WTC11 (cell line): ENCODE data around the gene LTBP3.

Experiments used
- ATF1 ChIP-seq: sonication (generic); formaldehyde crosslinking; IDR thresholded peaks from 2 replicates; pipeline ENCODE4 v1.8.1; 2023; ENCODE audit warnings: mild to moderate bottlenecking, moderate library complexity, missing genetic modification reagents
- CTCF ChIP-seq: fragments of 200-600 bp; IDR thresholded peaks from 2 replicates; pipeline ENCODE4 v1.8.0; 2022; ENCODE audit warnings: antibody characterized with exemption
- ELF4 ChIP-seq: sonication (generic); formaldehyde crosslinking; IDR thresholded peaks from 2 replicates; pipeline ENCODE4 v1.8.1; 2022; ENCODE audit warnings: low read depth, mild to moderate bottlenecking, moderate library complexity, missing genetic modification reagents
- ESRRA ChIP-seq: sonication (generic); formaldehyde crosslinking; IDR thresholded peaks from 2 replicates; pipeline ENCODE4 v1.8.1; 2022; ENCODE audit warnings: mild to moderate bottlenecking, missing genetic modification reagents, borderline replicate concordance
- FOXK1 ChIP-seq: sonication (generic); formaldehyde crosslinking; IDR thresholded peaks from 2 replicates; pipeline ENCODE4 v1.8.0; 2022; ENCODE audit warnings: mild to moderate bottlenecking, moderate library complexity, missing genetic modification reagents
- FOXP4 ChIP-seq: sonication (generic); formaldehyde crosslinking; IDR thresholded peaks from 2 replicates; pipeline ENCODE4 v1.8.0; 2022; ENCODE audit warnings: mild to moderate bottlenecking, missing genetic modification reagents
- HMGXB4 ChIP-seq: sonication (generic); formaldehyde crosslinking; IDR thresholded peaks from 2 replicates; pipeline ENCODE4 v1.8.1; 2023; ENCODE audit warnings: mild to moderate bottlenecking, moderate library complexity, missing genetic modification reagents
- MAX ChIP-seq: sonication (generic); formaldehyde crosslinking; IDR thresholded peaks from 2 replicates; pipeline ENCODE4 v1.8.0; 2022; ENCODE audit warnings: mild to moderate bottlenecking, missing genetic modification reagents
- NFYB ChIP-seq: sonication (generic); formaldehyde crosslinking; conservative IDR thresholded peaks from 2 replicates; pipeline ENCODE4 v1.8.0; 2022; ENCODE audit warnings: low read depth, missing genetic modification reagents
- PRDM15 ChIP-seq: sonication (generic); formaldehyde crosslinking; IDR thresholded peaks from 2 replicates; pipeline ENCODE4 v1.8.0; 2022; ENCODE audit warnings: missing genetic modification reagents
- PREB ChIP-seq: sonication (generic); formaldehyde crosslinking; IDR thresholded peaks from 2 replicates; pipeline ENCODE4 v1.8.1; 2022; ENCODE audit warnings: mild to moderate bottlenecking, missing genetic modification reagents, moderate library complexity, borderline replicate concordance
- ZNF138 ChIP-seq: sonication (generic); formaldehyde crosslinking; conservative IDR thresholded peaks from 2 replicates; pipeline ENCODE4 v1.8.1; 2022; ENCODE audit warnings: mild to moderate bottlenecking, moderate library complexity, missing genetic modification reagents
- ZNF263 ChIP-seq: sonication (generic); formaldehyde crosslinking; IDR thresholded peaks from 2 replicates; pipeline ENCODE4 v1.8.1; 2022; ENCODE audit warnings: low read depth, mild to moderate bottlenecking, moderate library complexity, missing genetic modification reagents
- ZNF416 ChIP-seq: fragments of 250-450 bp; sonication (Bioruptor Pico); IDR thresholded peaks from 2 replicates; pipeline ENCODE4 v1.9.0; 2021; ENCODE audit warnings: mild to moderate bottlenecking, inconsistent platforms

GRCh38 chr11:65501472-65502273 is 56.5 kb downstream of the LTBP3 start:
- TF ChIP-seq MAX (CRISPR knock-in tag) (no peak), CTCF (no peak), ZNF263 (CRISPR knock-in tag) (no peak), NFYB (CRISPR knock-in tag) (no peak), PRDM15 (CRISPR knock-in tag) (no peak), ZNF138 (CRISPR knock-in tag) (no peak), FOXP4 (no peak), ATF1 (CRISPR knock-in tag) (no peak), HMGXB4 (no peak), PREB (CRISPR knock-in tag) (no peak), FOXK1 (CRISPR knock-in tag) (no peak), ESRRA (CRISPR knock-in tag) (no peak), ZNF416 (peak; percentile 73), ELF4 (CRISPR knock-in tag) (no peak)
